Measurements from ENCODE around the gene DMKN.

GRCh38 chr19:35511337-35511736 is 2.1 kb downstream of the DMKN start:
- TF ChIP-seq MXI1 (IDR thresholded peaks at IDR 0.05; ENCODE audit: borderline replicate concordance, low read depth, low read length) (no peak), NFE2L2 (IDR thresholded peaks at IDR 0.05; ENCODE audit: low read depth, low read length) (no peak), MAZ (IDR thresholded peaks at IDR 0.05; ENCODE audit: borderline replicate concordance, low read depth, low read length) (no peak), MAFK (IDR thresholded peaks at IDR 0.05; ENCODE audit: low read depth, low read length) (no peak), POLR2A (IDR thresholded peaks at IDR 0.05; ENCODE audit: low read depth, low read length) (no peak), CEBPB (IDR thresholded peaks at IDR 0.05; ENCODE audit: low read depth, low read length) (no peak), CHD1 (IDR thresholded peaks at IDR 0.05; ENCODE audit: low read depth, low read length) (no peak)
- TF ChIP-seq, protein P1, sequence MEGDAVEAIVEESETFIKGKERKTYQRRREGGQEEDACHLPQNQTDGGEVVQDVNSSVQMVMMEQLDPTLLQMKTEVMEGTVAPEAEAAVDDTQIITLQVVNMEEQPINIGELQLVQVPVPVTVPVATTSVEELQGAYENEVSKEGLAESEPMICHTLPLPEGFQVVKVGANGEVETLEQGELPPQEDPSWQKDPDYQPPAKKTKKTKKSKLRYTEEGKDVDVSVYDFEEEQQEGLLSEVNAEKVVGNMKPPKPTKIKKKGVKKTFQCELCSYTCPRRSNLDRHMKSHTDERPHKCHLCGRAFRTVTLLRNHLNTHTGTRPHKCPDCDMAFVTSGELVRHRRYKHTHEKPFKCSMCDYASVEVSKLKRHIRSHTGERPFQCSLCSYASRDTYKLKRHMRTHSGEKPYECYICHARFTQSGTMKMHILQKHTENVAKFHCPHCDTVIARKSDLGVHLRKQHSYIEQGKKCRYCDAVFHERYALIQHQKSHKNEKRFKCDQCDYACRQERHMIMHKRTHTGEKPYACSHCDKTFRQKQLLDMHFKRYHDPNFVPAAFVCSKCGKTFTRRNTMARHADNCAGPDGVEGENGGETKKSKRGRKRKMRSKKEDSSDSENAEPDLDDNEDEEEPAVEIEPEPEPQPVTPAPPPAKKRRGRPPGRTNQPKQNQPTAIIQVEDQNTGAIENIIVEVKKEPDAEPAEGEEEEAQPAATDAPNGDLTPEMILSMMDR (conservative IDR thresholded peaks at IDR 0.05; ENCODE audit: low read depth, low read length): no peak

All from IMR-90 (cell line).